IMR-90 (cell line): ENCODE measurements around the gene CLDN19. TPM values are rescaled to one million over a fixed set of nuclear protein-coding genes. Genes with fewer than 3 reads are reported as not detected.
A peak's percentile ranks its signal among the peaks of the same experiment; 100 is the strongest.

Experiments
- ATAC-seq: fragments of 200-7000 bp; cut with Tn5 transposase; 2 replicates; pipeline ENCODE4 v1.9.1; 2020; ENCODE audit warnings: low read depth, mild to moderate bottlenecking, moderate library complexity
- BruUV-seq: library from RNA; stranded (reverse); fragments of 400-500 nt; replicated peaks from 2 replicates; lab custom pipeline; 2021; lab: Mats Ljungman, UMichigan
- CTCF ChIA-PET: fragments of 300-600 bp; formaldehyde crosslinking; extraction: SDS; loops from one replicate; lab custom pipeline; 2021; ENCODE audit warnings: antibody characterized with exemption; lab: Yijun Ruan, JAX
- POLR2A ChIA-PET: fragments of 300-600 bp; sonication (Branson Sonifier 250); formaldehyde crosslinking; loops from one replicate; lab custom pipeline; 2022; ENCODE audit warnings: antibody characterized with exemption; ENCODE audit not compliant: unreplicated experiment; lab: Charles Lee
- DNase-seq: peaks from one replicate; pipeline ENCODE4 v3.0.0; 2013
- H2AFZ ChIP-seq: replicated peaks from 2 replicates; pipeline ENCODE3; 2013; ENCODE audit warnings: low read length, mild to moderate bottlenecking; ENCODE audit not compliant: poor library complexity
- H2AK5ac ChIP-seq: 2 replicates; pipeline ENCODE4 v1.6.1; 2013; ENCODE audit warnings: low read depth, low read length, inconsistent platforms
- H2AK9ac ChIP-seq: replicated peaks from 2 replicates; pipeline ENCODE3; 2013; ENCODE audit warnings: mild to moderate bottlenecking, low read depth, low read length, moderate library complexity; ENCODE audit not compliant: poor library complexity
- H2BK120ac ChIP-seq: 2 replicates; pipeline ENCODE4 v1.6.1; 2013; ENCODE audit warnings: low read depth, low read length, inconsistent platforms
- H2BK15ac ChIP-seq: 3 replicates; pipeline ENCODE4 v1.6.1; 2013; ENCODE audit warnings: low read depth, low read length, inconsistent platforms
- H2BK20ac ChIP-seq: 2 replicates; pipeline ENCODE4 v1.6.1; 2013; ENCODE audit warnings: low read depth, mild to moderate bottlenecking, inconsistent platforms, low read length, moderate library complexity
- H2BK5ac ChIP-seq: 2 replicates; pipeline ENCODE4 v1.6.1; 2013; ENCODE audit warnings: mild to moderate bottlenecking, low read depth, low read length, inconsistent platforms; ENCODE audit not compliant: poor library complexity, severe bottlenecking
- H3K14ac ChIP-seq: replicated peaks from 2 replicates; pipeline ENCODE4 v1.6.1; 2013; ENCODE audit warnings: low read depth, low read length, inconsistent platforms
- H3K18ac ChIP-seq: 2 replicates; pipeline ENCODE4 v1.6.1; 2013; ENCODE audit warnings: low read depth, low read length, control low read depth
- H3K23ac ChIP-seq: 2 replicates; pipeline ENCODE4 v1.6.1; 2013; ENCODE audit warnings: low read depth, low read length, inconsistent platforms
- H3K27ac ChIP-seq: 2 replicates; pipeline ENCODE4 v1.5.1; 2013; ENCODE audit warnings: mild to moderate bottlenecking, control low read depth, low read length; ENCODE audit not compliant: insufficient read depth
- H3K27me3 ChIP-seq: 2 replicates; pipeline ENCODE4 v1.6.1; 2013; ENCODE audit warnings: low read length; ENCODE audit not compliant: control insufficient read depth, insufficient read depth
- H3K36me3 ChIP-seq: 2 replicates; pipeline ENCODE4 v1.6.1; 2013; ENCODE audit warnings: low read length, mixed read lengths; ENCODE audit not compliant: control insufficient read depth, insufficient read depth
- H3K4ac ChIP-seq: 2 replicates; pipeline ENCODE4 v1.6.1; 2013; ENCODE audit warnings: low read depth, low read length, inconsistent platforms
- H3K4me1 ChIP-seq: 2 replicates; pipeline ENCODE4 v1.6.1; 2013; ENCODE audit warnings: low read length, mixed read lengths; ENCODE audit not compliant: control insufficient read depth, insufficient read depth
- H3K4me2 ChIP-seq: 2 replicates; pipeline ENCODE4 v1.6.1; 2013; ENCODE audit warnings: low read depth, mild to moderate bottlenecking, control low read depth, low read length, moderate library complexity
- H3K4me3 ChIP-seq: 2 replicates; pipeline ENCODE4 v1.5.1; 2013; ENCODE audit warnings: low read depth, mild to moderate bottlenecking, control low read depth, low read length, moderate library complexity; ENCODE audit not compliant: insufficient read depth
- H3K56ac ChIP-seq: 2 replicates; pipeline ENCODE4 v1.6.1; 2013; ENCODE audit warnings: low read length, inconsistent platforms; ENCODE audit not compliant: insufficient read depth; ENCODE audit errors: extremely low read depth
- H3K79me1 ChIP-seq, 2 experiments: 2 replicates each; pipeline ENCODE4 v1.6.1; 2013; ENCODE audit warnings: low read length in 2 of 2, inconsistent platforms in 1 of 2, low read depth in 1 of 2
- H3K9ac ChIP-seq: 2 replicates; pipeline ENCODE4 v1.6.1; 2013; ENCODE audit warnings: low read depth, low read length, control low read depth
- H3K9me1 ChIP-seq: 2 replicates; pipeline ENCODE4 v1.6.1; 2013; ENCODE audit warnings: low read length, inconsistent platforms; ENCODE audit not compliant: insufficient read depth
- H3K9me3 ChIP-seq: 2 replicates; pipeline ENCODE4 v1.6.1; 2013; ENCODE audit warnings: low read length; ENCODE audit not compliant: control insufficient read depth, insufficient read depth
- H4K20me1 ChIP-seq: 2 replicates; pipeline ENCODE4 v1.6.1; 2013; ENCODE audit warnings: low read length, inconsistent platforms; ENCODE audit not compliant: insufficient read depth
- H4K5ac ChIP-seq: 2 replicates; pipeline ENCODE4 v1.6.1; 2013; ENCODE audit warnings: mild to moderate bottlenecking, low read depth, low read length, control low read depth
- H4K8ac ChIP-seq, 2 experiments: 2 replicates each; pipeline ENCODE4 v1.6.1; 2013; ENCODE audit warnings: low read depth in 2 of 2, low read length in 2 of 2, control low read depth in 1 of 2, inconsistent platforms in 1 of 2
- H4K91ac ChIP-seq: 2 replicates; pipeline ENCODE4 v1.6.1; 2013; ENCODE audit warnings: low read depth, low read length, inconsistent platforms; ENCODE audit not compliant: insufficient read depth
- MXI1 ChIP-seq: IDR thresholded peaks from 2 replicates; pipeline ENCODE4 v1.6.1; 2012; ENCODE audit warnings: low read depth, mild to moderate bottlenecking, low read length, moderate library complexity, borderline replicate concordance
- NFE2L2 ChIP-seq: fragments of 150-350 bp; IDR thresholded peaks from 2 replicates; pipeline ENCODE4 v1.6.1; 2016; ENCODE audit warnings: low read depth, mild to moderate bottlenecking, low read length
- RAD21 ChIP-seq: IDR thresholded peaks from 2 replicates; pipeline ENCODE4 v1.6.1; 2012; ENCODE audit warnings: low read length, improper control_type of control experiment
- WGBS, 2 experiments: methylation state at CpG; one replicate each; pipeline versions ENCODE4 v1.1.5 to v1.1.7; 2013; ENCODE audit warnings: missing lambda C conversion rate in 2 of 2; ENCODE audit not compliant: insufficient read length in 1 of 2; ENCODE audit errors: extremely low coverage in 2 of 2; 5-methylcytosine and 5-hydroxymethylcytosine counted together
- dilution Hi-C: fragments of 300-500 bp; cut with HindIII; formaldehyde crosslinking; loops from one replicate; pipeline ENCODE4 v1.14.3; 2018; ENCODE audit warnings: low sequenced_read_pairs; ENCODE audit not compliant: unreplicated experiment
- in situ Hi-C: fragments of 300-500 bp; cut with MboI; formaldehyde crosslinking; loops from 3 replicates; pipeline ENCODE4 v1.14.3; 2019; ENCODE audit warnings: low sequenced_read_pairs, inconsistent platforms, mixed read lengths
- intact Hi-C: fragments of 100-400 bp; cut with micrococcal nuclease; formaldehyde crosslinking; loops from 2 replicates; pipeline ENCODE4 v1.10.0; 2022
- polyA plus RNA-seq, 3 experiments: library from polyadenylated mRNA; depleted of rRNA; stranded (reverse); fragments of >200 nt; gene quantifications; 2 replicates each; pipeline ENCODE4 v1.2.3, GENCODE V29; 2012; ENCODE audit warnings: low replicate concordance in 1 of 3
- total RNA-seq: library from RNA; depleted of rRNA; stranded (reverse); fragments of >200 nt; gene quantifications from 2 replicates; pipeline ENCODE4 v1.2.3, GENCODE V29; 2012
- TF ChIP-seq, protein P1 (sequence below): fragments of 150-350 bp; IDR thresholded peaks from 2 replicates; pipeline ENCODE4 v1.6.1; 2017; ENCODE audit warnings: mild to moderate bottlenecking, antibody characterized with exemption, low read length, low read depth
- TF ChIP-seq, protein P2 (sequence below): fragments of 150-350 bp; IDR thresholded peaks from 2 replicates; pipeline ENCODE4 v1.6.1; 2016; ENCODE audit warnings: low read depth, mild to moderate bottlenecking, low read length, moderate library complexity, borderline replicate concordance

The CLDN19 gene
- total and polyA plus RNA-seq, 2 of the 4 experiments (the other 2 are of a cell fraction) = not detected

- H2AK5ac ChIP-seq = no peak overlapping the region
- H3K14ac ChIP-seq = no peak overlapping the region
- peaks cover 19% of the 10 kb centered on the region; the same call in 1 of the 2 replicates for H3K4me1 ChIP-seq
- H3K27ac ChIP-seq = no peak overlapping the region
- no CpG with 5 or more reads among the region's 4 CpGs for WGBS, 2 experiments
- H2BK120ac ChIP-seq = no peak overlapping the region
- in situ Hi-C loops (no loop called here), intact Hi-C loops (loop anchor here (10.0 kb wide), 2 partner anchors 158 to 542 kb away; partner anchors contain the start of gene ZNF691), dilution Hi-C loops (no loop called here)
- H3K79me1 ChIP-seq = peaks cover 3 to 18% of the 10 kb centered on the region in 2 experiments
- ChIA-PET POLR2A (no interaction called here), CTCF (no interaction called here)
- H3K9me1 ChIP-seq = peaks cover 21% of the 10 kb centered on the region
- no TSS peak for BruUV-seq
- no peak overlapping the region for H2BK5ac ChIP-seq
- peak overlapping the region; percentile 40; the same call in 1 of the 2 replicates for H3K4me2 ChIP-seq
- H4K8ac ChIP-seq = no peak overlapping the region
- peaks cover 7% of the 10 kb centered on the region for H3K36me3 ChIP-seq
- no peak overlapping the region for H3K56ac ChIP-seq
- TF ChIP-seq NFE2L2 (no peak), RAD21 (no peak), MXI1 (no peak)
- TF ChIP-seq, protein P1, sequence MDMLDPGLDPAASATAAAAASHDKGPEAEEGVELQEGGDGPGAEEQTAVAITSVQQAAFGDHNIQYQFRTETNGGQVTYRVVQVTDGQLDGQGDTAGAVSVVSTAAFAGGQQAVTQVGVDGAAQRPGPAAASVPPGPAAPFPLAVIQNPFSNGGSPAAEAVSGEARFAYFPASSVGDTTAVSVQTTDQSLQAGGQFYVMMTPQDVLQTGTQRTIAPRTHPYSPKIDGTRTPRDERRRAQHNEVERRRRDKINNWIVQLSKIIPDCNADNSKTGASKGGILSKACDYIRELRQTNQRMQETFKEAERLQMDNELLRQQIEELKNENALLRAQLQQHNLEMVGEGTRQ = no peak
- TF ChIP-seq, protein P2, sequence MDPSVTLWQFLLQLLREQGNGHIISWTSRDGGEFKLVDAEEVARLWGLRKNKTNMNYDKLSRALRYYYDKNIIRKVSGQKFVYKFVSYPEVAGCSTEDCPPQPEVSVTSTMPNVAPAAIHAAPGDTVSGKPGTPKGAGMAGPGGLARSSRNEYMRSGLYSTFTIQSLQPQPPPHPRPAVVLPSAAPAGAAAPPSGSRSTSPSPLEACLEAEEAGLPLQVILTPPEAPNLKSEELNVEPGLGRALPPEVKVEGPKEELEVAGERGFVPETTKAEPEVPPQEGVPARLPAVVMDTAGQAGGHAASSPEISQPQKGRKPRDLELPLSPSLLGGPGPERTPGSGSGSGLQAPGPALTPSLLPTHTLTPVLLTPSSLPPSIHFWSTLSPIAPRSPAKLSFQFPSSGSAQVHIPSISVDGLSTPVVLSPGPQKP = no peak
- no peaks in the 10 kb centered on the region for H3K9me3 ChIP-seq
- DNase-seq = no peak
- no peak overlapping the region for H2BK20ac ChIP-seq
- H2AFZ ChIP-seq = no peak overlapping the region
- H4K20me1 ChIP-seq = peaks cover 82% of the 10 kb centered on the region
- no peak overlapping the region for H3K4ac ChIP-seq
- H3K9ac ChIP-seq = no peak overlapping the region
- ATAC-seq = no peak
- no peak overlapping the region for H4K91ac ChIP-seq
- H3K23ac ChIP-seq = no peak overlapping the region
- H2AK9ac ChIP-seq = no peak overlapping the region
- no peak overlapping the region for H4K5ac ChIP-seq
- no peaks in the 10 kb centered on the region for H3K27me3 ChIP-seq
- H3K4me3 ChIP-seq = no peak overlapping the region
- H2BK15ac ChIP-seq = no peak overlapping the region
- no peak overlapping the region for H3K18ac ChIP-seq
These were observed 53.6 kb downstream of the CLDN19 start for GRCh38 chr1:42686418-42686817.
